IMR-90 (cell line): ENCODE results near the gene CRISPLD2. TPM values are rescaled to one million over a fixed set of nuclear protein-coding genes. Genes with fewer than 3 reads are reported as not detected.

Source experiments
- ATAC-seq: fragments of 200-7000 bp; cut with Tn5 transposase; 2 replicates; pipeline ENCODE4 v1.9.1; 2020; ENCODE audit warnings: low read depth, mild to moderate bottlenecking, moderate library complexity
- BruUV-seq: library from RNA; stranded (reverse); fragments of 400-500 nt; replicated peaks from 2 replicates; lab custom pipeline; 2021; lab: Mats Ljungman, UMichigan
- CTCF ChIA-PET: fragments of 300-600 bp; formaldehyde crosslinking; extraction: SDS; loops from one replicate; lab custom pipeline; 2021; ENCODE audit warnings: antibody characterized with exemption; lab: Yijun Ruan, JAX
- POLR2A ChIA-PET: fragments of 300-600 bp; sonication (Branson Sonifier 250); formaldehyde crosslinking; loops from one replicate; lab custom pipeline; 2022; ENCODE audit warnings: antibody characterized with exemption; ENCODE audit not compliant: unreplicated experiment; lab: Charles Lee
- DNase-seq: peaks from one replicate; pipeline ENCODE4 v3.0.0; 2013
- H2AFZ ChIP-seq: replicated peaks from 2 replicates; pipeline ENCODE3; 2013; ENCODE audit warnings: low read length, mild to moderate bottlenecking; ENCODE audit not compliant: poor library complexity
- H2AK5ac ChIP-seq: 2 replicates; pipeline ENCODE4 v1.6.1; 2013; ENCODE audit warnings: low read depth, low read length, inconsistent platforms
- H2AK9ac ChIP-seq: replicated peaks from 2 replicates; pipeline ENCODE3; 2013; ENCODE audit warnings: mild to moderate bottlenecking, low read depth, low read length, moderate library complexity; ENCODE audit not compliant: poor library complexity
- H2BK120ac ChIP-seq: 2 replicates; pipeline ENCODE4 v1.6.1; 2013; ENCODE audit warnings: low read depth, low read length, inconsistent platforms
- H2BK15ac ChIP-seq: 3 replicates; pipeline ENCODE4 v1.6.1; 2013; ENCODE audit warnings: low read depth, low read length, inconsistent platforms
- H2BK20ac ChIP-seq: 2 replicates; pipeline ENCODE4 v1.6.1; 2013; ENCODE audit warnings: low read depth, mild to moderate bottlenecking, inconsistent platforms, low read length, moderate library complexity
- H2BK5ac ChIP-seq: 2 replicates; pipeline ENCODE4 v1.6.1; 2013; ENCODE audit warnings: mild to moderate bottlenecking, low read depth, low read length, inconsistent platforms; ENCODE audit not compliant: poor library complexity, severe bottlenecking
- H3K14ac ChIP-seq: replicated peaks from 2 replicates; pipeline ENCODE4 v1.6.1; 2013; ENCODE audit warnings: low read depth, low read length, inconsistent platforms
- H3K18ac ChIP-seq: 2 replicates; pipeline ENCODE4 v1.6.1; 2013; ENCODE audit warnings: low read depth, low read length, control low read depth
- H3K23ac ChIP-seq: 2 replicates; pipeline ENCODE4 v1.6.1; 2013; ENCODE audit warnings: low read depth, low read length, inconsistent platforms
- H3K27ac ChIP-seq: 2 replicates; pipeline ENCODE4 v1.5.1; 2013; ENCODE audit warnings: mild to moderate bottlenecking, control low read depth, low read length; ENCODE audit not compliant: insufficient read depth
- H3K27me3 ChIP-seq: 2 replicates; pipeline ENCODE4 v1.6.1; 2013; ENCODE audit warnings: low read length; ENCODE audit not compliant: control insufficient read depth, insufficient read depth
- H3K36me3 ChIP-seq: 2 replicates; pipeline ENCODE4 v1.6.1; 2013; ENCODE audit warnings: low read length, mixed read lengths; ENCODE audit not compliant: control insufficient read depth, insufficient read depth
- H3K4ac ChIP-seq: 2 replicates; pipeline ENCODE4 v1.6.1; 2013; ENCODE audit warnings: low read depth, low read length, inconsistent platforms
- H3K4me1 ChIP-seq: 2 replicates; pipeline ENCODE4 v1.6.1; 2013; ENCODE audit warnings: low read length, mixed read lengths; ENCODE audit not compliant: control insufficient read depth, insufficient read depth
- H3K4me2 ChIP-seq: 2 replicates; pipeline ENCODE4 v1.6.1; 2013; ENCODE audit warnings: low read depth, mild to moderate bottlenecking, control low read depth, low read length, moderate library complexity
- H3K4me3 ChIP-seq: 2 replicates; pipeline ENCODE4 v1.5.1; 2013; ENCODE audit warnings: low read depth, mild to moderate bottlenecking, control low read depth, low read length, moderate library complexity; ENCODE audit not compliant: insufficient read depth
- H3K56ac ChIP-seq: 2 replicates; pipeline ENCODE4 v1.6.1; 2013; ENCODE audit warnings: low read length, inconsistent platforms; ENCODE audit not compliant: insufficient read depth; ENCODE audit errors: extremely low read depth
- H3K79me1 ChIP-seq, 2 experiments: 2 replicates each; pipeline ENCODE4 v1.6.1; 2013; ENCODE audit warnings: low read length in 2 of 2, inconsistent platforms in 1 of 2, low read depth in 1 of 2
- H3K9ac ChIP-seq: 2 replicates; pipeline ENCODE4 v1.6.1; 2013; ENCODE audit warnings: low read depth, low read length, control low read depth
- H3K9me1 ChIP-seq: 2 replicates; pipeline ENCODE4 v1.6.1; 2013; ENCODE audit warnings: low read length, inconsistent platforms; ENCODE audit not compliant: insufficient read depth
- H3K9me3 ChIP-seq: 2 replicates; pipeline ENCODE4 v1.6.1; 2013; ENCODE audit warnings: low read length; ENCODE audit not compliant: control insufficient read depth, insufficient read depth
- H4K20me1 ChIP-seq: 2 replicates; pipeline ENCODE4 v1.6.1; 2013; ENCODE audit warnings: low read length, inconsistent platforms; ENCODE audit not compliant: insufficient read depth
- H4K5ac ChIP-seq: 2 replicates; pipeline ENCODE4 v1.6.1; 2013; ENCODE audit warnings: mild to moderate bottlenecking, low read depth, low read length, control low read depth
- H4K8ac ChIP-seq, 2 experiments: 2 replicates each; pipeline ENCODE4 v1.6.1; 2013; ENCODE audit warnings: low read depth in 2 of 2, low read length in 2 of 2, control low read depth in 1 of 2, inconsistent platforms in 1 of 2
- H4K91ac ChIP-seq: 2 replicates; pipeline ENCODE4 v1.6.1; 2013; ENCODE audit warnings: low read depth, low read length, inconsistent platforms; ENCODE audit not compliant: insufficient read depth
- BHLHE40 ChIP-seq: fragments of 150-350 bp; IDR thresholded peaks from 2 replicates; pipeline ENCODE4 v1.6.1; 2016; ENCODE audit warnings: mild to moderate bottlenecking, low read depth, low read length
- CEBPB ChIP-seq: IDR thresholded peaks from 2 replicates; pipeline ENCODE4 v1.6.1; 2012; ENCODE audit warnings: low read depth, low read length, improper control_type of control experiment
- ELK1 ChIP-seq: fragments of 150-350 bp; IDR thresholded peaks from 2 replicates; pipeline ENCODE4 v1.6.1; 2016; ENCODE audit warnings: low read depth, mild to moderate bottlenecking, low read length, moderate library complexity, borderline replicate concordance
- FOS ChIP-seq: fragments of 150-350 bp; IDR thresholded peaks from 2 replicates; pipeline ENCODE4 v1.6.1; 2016; ENCODE audit warnings: low read depth, low read length
- MAFK ChIP-seq: IDR thresholded peaks from 2 replicates; pipeline ENCODE4 v1.6.1; 2012; ENCODE audit warnings: low read depth, low read length, improper control_type of control experiment
- MAZ ChIP-seq: IDR thresholded peaks from 2 replicates; pipeline ENCODE4 v1.6.1; 2012; ENCODE audit warnings: low read depth, mild to moderate bottlenecking, low read length, improper control_type of control experiment, moderate library complexity, borderline replicate concordance
- MXI1 ChIP-seq: IDR thresholded peaks from 2 replicates; pipeline ENCODE4 v1.6.1; 2012; ENCODE audit warnings: low read depth, mild to moderate bottlenecking, low read length, moderate library complexity, borderline replicate concordance
- NFE2L2 ChIP-seq: fragments of 150-350 bp; IDR thresholded peaks from 2 replicates; pipeline ENCODE4 v1.6.1; 2016; ENCODE audit warnings: low read depth, mild to moderate bottlenecking, low read length
- POLR2A ChIP-seq: IDR thresholded peaks from 2 replicates; pipeline ENCODE4 v1.6.1; 2012; ENCODE audit warnings: mild to moderate bottlenecking, low read depth, low read length
- RAD21 ChIP-seq: IDR thresholded peaks from 2 replicates; pipeline ENCODE4 v1.6.1; 2012; ENCODE audit warnings: low read length, improper control_type of control experiment
- RCOR1 ChIP-seq: IDR thresholded peaks from 2 replicates; pipeline ENCODE4 v1.6.1; 2012; ENCODE audit warnings: mild to moderate bottlenecking, low read length, improper control_type of control experiment; ENCODE audit not compliant: insufficient replicate concordance
- RFX5 ChIP-seq: IDR thresholded peaks from 2 replicates; pipeline ENCODE4 v1.8.0; 2012; ENCODE audit warnings: low read depth, mild to moderate bottlenecking, low read length, moderate library complexity
- SMC3 ChIP-seq: fragments of 150-350 bp; IDR thresholded peaks from 2 replicates; pipeline ENCODE4 v1.6.1; 2016; ENCODE audit warnings: low read depth, mild to moderate bottlenecking, antibody characterized with exemption, low read length, moderate library complexity
- WGBS, 2 experiments: methylation state at CpG; one replicate each; pipeline versions ENCODE4 v1.1.5 to v1.1.7; 2013; ENCODE audit warnings: missing lambda C conversion rate in 2 of 2; ENCODE audit not compliant: insufficient read length in 1 of 2; ENCODE audit errors: extremely low coverage in 2 of 2; 5-methylcytosine and 5-hydroxymethylcytosine counted together
- dilution Hi-C: fragments of 300-500 bp; cut with HindIII; formaldehyde crosslinking; loops from one replicate; pipeline ENCODE4 v1.14.3; 2018; ENCODE audit warnings: low sequenced_read_pairs; ENCODE audit not compliant: unreplicated experiment
- in situ Hi-C: fragments of 300-500 bp; cut with MboI; formaldehyde crosslinking; loops from 3 replicates; pipeline ENCODE4 v1.14.3; 2019; ENCODE audit warnings: low sequenced_read_pairs, inconsistent platforms, mixed read lengths
- intact Hi-C: fragments of 100-400 bp; cut with micrococcal nuclease; formaldehyde crosslinking; loops from 2 replicates; pipeline ENCODE4 v1.10.0; 2022
- polyA plus RNA-seq, 3 experiments: library from polyadenylated mRNA; depleted of rRNA; stranded (reverse); fragments of >200 nt; gene quantifications; 2 replicates each; pipeline ENCODE4 v1.2.3, GENCODE V29; 2012; ENCODE audit warnings: low replicate concordance in 1 of 3
- total RNA-seq: library from RNA; depleted of rRNA; stranded (reverse); fragments of >200 nt; gene quantifications from 2 replicates; pipeline ENCODE4 v1.2.3, GENCODE V29; 2012
- TF ChIP-seq, protein P1 (sequence below): conservative IDR thresholded peaks from 2 replicates; pipeline ENCODE4 v1.5.1; 2012; ENCODE audit warnings: mild to moderate bottlenecking, low read depth, low read length, improper control_type of control experiment
- TF ChIP-seq, protein P2 (sequence below): fragments of 150-350 bp; IDR thresholded peaks from 2 replicates; pipeline ENCODE4 v1.6.1; 2017; ENCODE audit warnings: mild to moderate bottlenecking, antibody characterized with exemption, low read length, low read depth

CRISPLD2 gene
- total and polyA plus RNA-seq, 2 of the 4 experiments (the other 2 are of a cell fraction) = 23.1 to 37.5 TPM

DNA sequence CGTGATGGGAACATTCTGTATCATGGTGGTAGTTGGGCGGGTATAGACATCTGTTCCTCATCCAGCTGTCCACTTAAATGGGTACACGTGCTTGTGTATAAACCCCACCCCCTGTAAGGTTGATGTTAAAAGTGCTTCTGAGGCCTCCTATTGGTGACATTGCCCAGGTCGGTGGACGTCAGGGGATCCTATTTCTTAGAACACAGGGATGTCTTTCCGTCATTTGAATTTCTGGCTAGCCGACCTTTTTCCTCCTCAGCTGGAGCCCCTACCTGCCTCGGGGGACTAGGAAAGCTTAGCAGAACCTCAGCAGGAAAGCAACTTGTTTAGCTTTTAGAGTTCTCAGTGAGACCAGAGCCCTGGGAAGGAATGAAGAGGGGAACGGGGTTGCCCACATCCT, 16.6 kb upstream of the CRISPLD2 start:
- Histone ChIP-seq H3K27me3 (no peaks in the 10 kb centered on the region), H3K23ac (no peak overlapping the region), H3K4me1 (peaks cover 8% of the 10 kb centered on the region), H2AK5ac (peak overlapping the region; percentile 45; the same call in 1 of the 2 replicates), H3K14ac (no peak overlapping the region; the same call in 1 of the 2 replicates), H4K5ac (no peak overlapping the region), H3K36me3 (no peaks in the 10 kb centered on the region), H4K20me1 (0 out of 2 replicates have a peak, but pooled peaks cover 4% of the 10 kb centered on the region), H3K4ac (peak overlapping the region; percentile 54), H2BK5ac (no peak overlapping the region), H2BK15ac (peak overlapping the region; percentile 76; the same call in 1 of the 3 replicates), H3K56ac (no peak overlapping the region), H3K9me3 (0 out of 2 replicates have a peak, but pooled peaks cover 3% of the 10 kb centered on the region), H3K4me2 (no peak overlapping the region), H3K9ac (no peak overlapping the region), H4K8ac (no peak overlapping the region), H4K91ac (no peak overlapping the region), H3K9me1 (peaks cover 12% of the 10 kb centered on the region), H2AK9ac (no peak overlapping the region), H2BK120ac (no peak overlapping the region), H3K27ac (no peak overlapping the region), H3K79me1 (0 out of 4 replicates have a peak, but pooled peaks cover 0 to 8% of the 10 kb centered on the region in 2 experiments), H3K4me3 (no peak overlapping the region), H3K18ac (no peak overlapping the region), H2AFZ (no peak overlapping the region), H2BK20ac (no peak overlapping the region)
- DNase-seq (no peak), ATAC-seq (no peak)
- TF ChIP-seq MAZ (no peak), ELK1 (no peak), FOS (no peak), RAD21 (no peak), RFX5 (no peak), RCOR1 (no peak), POLR2A (no peak), NFE2L2 (no peak), SMC3 (no peak), BHLHE40 (no peak), MAFK (no peak), CEBPB (no peak), MXI1 (no peak)
- TF ChIP-seq, protein P1, sequence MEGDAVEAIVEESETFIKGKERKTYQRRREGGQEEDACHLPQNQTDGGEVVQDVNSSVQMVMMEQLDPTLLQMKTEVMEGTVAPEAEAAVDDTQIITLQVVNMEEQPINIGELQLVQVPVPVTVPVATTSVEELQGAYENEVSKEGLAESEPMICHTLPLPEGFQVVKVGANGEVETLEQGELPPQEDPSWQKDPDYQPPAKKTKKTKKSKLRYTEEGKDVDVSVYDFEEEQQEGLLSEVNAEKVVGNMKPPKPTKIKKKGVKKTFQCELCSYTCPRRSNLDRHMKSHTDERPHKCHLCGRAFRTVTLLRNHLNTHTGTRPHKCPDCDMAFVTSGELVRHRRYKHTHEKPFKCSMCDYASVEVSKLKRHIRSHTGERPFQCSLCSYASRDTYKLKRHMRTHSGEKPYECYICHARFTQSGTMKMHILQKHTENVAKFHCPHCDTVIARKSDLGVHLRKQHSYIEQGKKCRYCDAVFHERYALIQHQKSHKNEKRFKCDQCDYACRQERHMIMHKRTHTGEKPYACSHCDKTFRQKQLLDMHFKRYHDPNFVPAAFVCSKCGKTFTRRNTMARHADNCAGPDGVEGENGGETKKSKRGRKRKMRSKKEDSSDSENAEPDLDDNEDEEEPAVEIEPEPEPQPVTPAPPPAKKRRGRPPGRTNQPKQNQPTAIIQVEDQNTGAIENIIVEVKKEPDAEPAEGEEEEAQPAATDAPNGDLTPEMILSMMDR = no peak
- TF ChIP-seq, protein P2, sequence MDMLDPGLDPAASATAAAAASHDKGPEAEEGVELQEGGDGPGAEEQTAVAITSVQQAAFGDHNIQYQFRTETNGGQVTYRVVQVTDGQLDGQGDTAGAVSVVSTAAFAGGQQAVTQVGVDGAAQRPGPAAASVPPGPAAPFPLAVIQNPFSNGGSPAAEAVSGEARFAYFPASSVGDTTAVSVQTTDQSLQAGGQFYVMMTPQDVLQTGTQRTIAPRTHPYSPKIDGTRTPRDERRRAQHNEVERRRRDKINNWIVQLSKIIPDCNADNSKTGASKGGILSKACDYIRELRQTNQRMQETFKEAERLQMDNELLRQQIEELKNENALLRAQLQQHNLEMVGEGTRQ = no peak
- CTCF ChIA-PET = no interaction called here
- in situ Hi-C loops = no loop called here
- WGBS, 2 experiments = 67% methylated on average over 1 of the region's 9 CpGs; no CpG with 5 or more reads in 1 of the 2 experiments
- no TSS peak for BruUV-seq
- POLR2A ChIA-PET = no interaction called here
- intact Hi-C loops = no loop called here
- dilution Hi-C loops = no loop called here
